Endothelial cell (in vitro differentiated cells): Measurements from ENCODE around the gene PLCD3. TPM values are rescaled to one million over a fixed set of nuclear protein-coding genes. Genes with fewer than 3 reads are reported as not detected.
A peak's percentile ranks its signal among the peaks of the same experiment; 100 is the strongest.

ENCODE experiments used
- DNase-seq: peaks from one replicate; pipeline ENCODE4 v3.0.0; 2021; ENCODE audit warnings: low spot score
- H3K27ac Mint-ChIP-seq: one replicate; pipeline ENCODE4 v1.8.0; 2021; ENCODE audit warnings: mixed read lengths, inconsistent platforms; ENCODE audit not compliant: unreplicated experiment
- H3K27me3 Mint-ChIP-seq: one replicate; pipeline ENCODE4 v1.8.0; 2021; ENCODE audit warnings: mild to moderate bottlenecking, moderate library complexity, mixed read lengths, inconsistent platforms; ENCODE audit not compliant: unreplicated experiment
- H3K36me3 Mint-ChIP-seq: one replicate; pipeline ENCODE4 v1.8.0; 2021; ENCODE audit warnings: mild to moderate bottlenecking, low read depth, mixed read lengths, inconsistent platforms; ENCODE audit not compliant: unreplicated experiment
- H3K4me1 Mint-ChIP-seq: one replicate; pipeline ENCODE4 v1.8.0; 2021; ENCODE audit warnings: mild to moderate bottlenecking, mixed read lengths, inconsistent platforms; ENCODE audit not compliant: unreplicated experiment
- H3K4me3 Mint-ChIP-seq: one replicate; pipeline ENCODE4 v1.8.0; 2021; ENCODE audit warnings: mild to moderate bottlenecking, mixed read lengths, inconsistent platforms; ENCODE audit not compliant: unreplicated experiment
- H3K9me3 Mint-ChIP-seq: one replicate; pipeline ENCODE4 v1.8.0; 2021; ENCODE audit warnings: mixed read lengths, inconsistent platforms; ENCODE audit not compliant: unreplicated experiment
- CTCF ChIP-seq: fragments of 200-600 bp; sonication (generic); IDR thresholded peaks from one replicate; pipeline ENCODE4 v1.5.0; 2021; ENCODE audit warnings: antibody characterized with exemption; ENCODE audit not compliant: unreplicated experiment
- total RNA-seq: library from RNA; stranded (reverse); fragmentation: NEBNext Ultra II Directional; extraction: Animal tissue kit (Norgen Biotek cat#: 25700); gene quantifications from one replicate; pipeline ENCODE4 v1.2.1, GENCODE V29; 2021; ENCODE audit not compliant: unreplicated experiment

The PLCD3 gene
- total RNA-seq, 1 donor from 2014 or later: 9.7 TPM

DNA sequence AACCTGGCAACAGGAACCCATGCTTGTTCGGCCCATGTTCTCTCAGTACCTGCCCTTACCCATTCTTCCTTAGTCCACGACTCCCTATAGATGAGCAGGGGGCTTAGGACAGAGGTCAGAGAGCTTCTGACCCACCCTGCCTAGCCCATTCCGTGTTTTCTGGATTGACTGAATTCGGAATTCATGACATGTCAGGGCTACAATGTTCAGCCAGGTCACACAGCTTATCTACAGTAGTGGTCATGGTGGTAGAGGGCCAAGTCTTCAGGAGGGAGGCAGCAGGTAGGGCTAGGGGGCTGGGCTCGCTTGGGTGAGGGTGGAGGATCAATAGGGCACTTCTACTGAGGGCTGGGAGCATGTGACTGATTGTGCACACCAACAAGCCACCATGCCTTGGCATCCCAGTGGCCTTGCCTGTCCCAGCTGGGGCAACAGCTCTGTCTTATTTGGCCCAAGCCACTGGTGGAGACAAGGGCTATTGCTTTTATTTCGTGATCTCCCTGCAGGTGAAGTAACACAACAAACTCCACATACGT is 32.5 kb upstream of the PLCD3 start:
- Mint-ChIP-seq H3K27ac (peak overlapping the region; percentile 2), H3K36me3 (no peaks in the 10 kb centered on the region), H3K4me3 (no peak overlapping the region), H3K9me3 (no peaks in the 10 kb centered on the region), H3K27me3 (peaks cover 9% of the 10 kb centered on the region), H3K4me1 (peaks cover 9% of the 10 kb centered on the region)
- no peak for TF ChIP-seq CTCF
- no peak for DNase-seq

DNA sequence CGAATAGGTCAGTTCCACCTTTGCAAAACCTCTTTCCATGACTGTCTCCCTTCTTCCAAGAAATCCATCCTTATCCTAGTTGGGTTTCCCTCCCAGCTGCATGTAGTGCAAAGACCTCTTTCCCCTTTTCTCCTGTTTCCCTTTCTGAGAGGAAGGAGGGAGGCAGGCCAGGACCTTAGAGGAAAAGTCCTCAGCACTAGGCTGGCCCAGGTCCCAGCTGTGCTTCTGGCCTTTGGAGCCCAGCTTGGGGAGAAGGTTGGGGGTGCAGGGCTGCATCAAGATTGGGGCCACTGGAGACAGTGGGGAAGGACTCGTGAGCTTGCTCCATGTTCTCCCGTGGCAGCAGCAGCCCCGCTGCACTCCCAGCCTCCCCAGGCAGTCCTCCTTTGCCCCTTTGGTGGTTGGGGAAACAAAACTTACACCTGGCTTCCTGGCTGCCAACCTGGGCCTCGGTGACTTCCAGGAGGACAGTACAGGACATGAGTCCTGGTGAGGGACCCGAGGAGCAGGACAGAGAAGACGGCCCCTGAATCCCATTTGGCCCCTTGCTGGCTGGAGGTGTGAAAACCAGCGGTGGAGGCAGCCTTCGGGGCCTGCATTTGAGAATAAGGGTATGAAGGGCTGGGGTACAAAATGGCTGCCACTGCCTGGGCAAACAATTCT is 29.8 kb upstream of the PLCD3 start:
- no peak for DNase-seq
- Mint-ChIP-seq H3K27me3 (peaks cover 9% of the 10 kb centered on the region), H3K9me3 (no peaks in the 10 kb centered on the region), H3K4me3 (peak overlapping the region; percentile 99), H3K4me1 (peaks cover 16% of the 10 kb centered on the region), H3K27ac (peak overlapping the region; percentile 98), H3K36me3 (no peaks in the 10 kb centered on the region)
- no peak for TF ChIP-seq CTCF

DNA sequence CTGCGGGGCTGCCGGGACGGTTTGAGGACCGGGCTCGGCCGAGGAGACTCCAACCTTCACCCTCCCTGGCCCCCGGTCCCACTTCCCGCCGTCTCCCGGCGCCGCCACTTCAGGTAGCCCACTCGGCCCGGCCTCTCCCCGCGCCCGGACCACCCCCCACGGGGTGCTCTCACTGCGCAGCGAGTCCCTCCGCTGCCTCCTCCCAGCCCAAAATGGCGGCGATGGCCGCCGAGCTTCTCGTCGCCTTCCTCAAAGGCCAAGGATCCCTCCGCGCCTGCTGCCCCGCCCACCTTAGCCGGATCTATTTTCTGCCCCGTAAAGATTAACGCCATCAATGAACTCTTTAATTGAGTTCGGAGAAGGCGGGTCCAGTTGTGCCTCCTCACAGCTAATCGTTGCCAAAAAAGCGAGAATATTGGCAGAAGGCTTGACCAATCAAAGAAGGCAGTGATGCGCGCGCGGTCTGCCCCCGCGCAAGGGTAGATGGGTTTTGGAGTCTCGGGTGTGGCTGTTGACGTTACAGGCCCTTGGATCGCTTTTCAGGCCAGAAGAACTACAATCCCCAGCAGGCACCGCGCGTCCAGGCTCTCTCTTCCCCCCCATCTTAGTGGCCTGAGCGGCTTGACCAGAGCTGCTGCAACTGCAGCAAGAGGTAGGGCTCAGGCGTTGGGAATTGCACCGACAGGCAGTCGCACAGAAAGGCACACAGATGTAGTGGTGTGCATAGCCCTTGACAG is 29.1 kb upstream of the PLCD3 start, which contains the start of gene HEXIM2:
Gene HEXIM2 (plus strand): TSS at position 588 of the 737 bp plus-strand sequence. CDS start 919 bp downstream, outside the sequence.
- Mint-ChIP-seq H3K27me3 (peaks cover 9% of the 10 kb centered on the region), H3K27ac (peak within 1 kb of the TSS; percentile 99), H3K36me3 (no peaks in the 10 kb centered on the region), H3K9me3 (no peaks in the 10 kb centered on the region), H3K4me1 (peaks cover 16% of the 10 kb centered on the region), H3K4me3 (peak within 1 kb of the TSS; percentile 99)
- peak; percentile 93 for DNase-seq
- no peak for TF ChIP-seq CTCF

DNA sequence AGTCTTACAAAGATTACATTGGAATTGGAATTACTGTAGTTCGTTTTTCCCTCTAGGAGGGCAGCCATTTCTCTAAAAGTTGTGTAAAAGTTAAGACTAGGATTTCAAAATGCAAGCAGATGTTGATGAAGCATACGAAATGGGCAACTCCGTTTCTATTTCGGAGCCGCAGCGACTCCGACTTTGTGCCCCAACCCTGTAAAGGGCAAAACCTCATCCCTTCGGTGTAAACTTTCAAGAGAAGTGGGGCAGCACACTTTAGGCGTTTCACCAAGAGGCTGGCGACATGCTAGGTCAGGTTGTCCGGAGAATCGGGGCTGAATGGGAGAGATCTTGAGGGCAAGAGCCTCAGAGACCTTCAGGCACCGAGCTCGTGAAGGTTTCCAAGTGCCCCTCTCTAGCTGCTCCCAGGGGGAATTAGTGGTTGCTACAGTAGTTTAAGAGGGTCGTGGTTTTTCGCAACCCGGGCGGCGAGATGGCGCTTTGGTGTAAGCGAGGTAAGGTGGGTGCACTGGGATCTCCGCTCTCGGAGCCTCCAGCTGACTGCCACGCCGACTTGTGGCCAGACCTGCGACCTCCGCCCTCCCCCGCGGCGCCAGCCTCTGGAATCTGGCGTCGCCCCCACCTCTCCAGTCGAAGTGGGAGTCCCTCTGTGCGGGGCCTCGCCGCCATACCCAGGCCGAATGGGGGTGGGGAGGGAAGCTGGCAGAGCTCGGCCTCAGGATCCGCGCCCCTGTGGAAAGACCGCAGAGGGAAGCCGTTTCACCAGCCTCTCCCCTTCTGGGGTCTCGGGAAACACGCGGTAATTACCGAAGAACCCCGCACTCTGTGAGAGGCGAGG is 28.4 kb upstream of the PLCD3 start:
- H3K27me3 Mint-ChIP-seq: peaks cover 9% of the 10 kb centered on the region
- peak; percentile 78 for DNase-seq
- H3K27ac Mint-ChIP-seq: peak overlapping the region; percentile 99
- H3K36me3 Mint-ChIP-seq: no peaks in the 10 kb centered on the region
- H3K4me1 Mint-ChIP-seq: peaks cover 16% of the 10 kb centered on the region
- no peak for TF ChIP-seq CTCF
- no peaks in the 10 kb centered on the region for H3K9me3 Mint-ChIP-seq
- peak overlapping the region; percentile 99 for H3K4me3 Mint-ChIP-seq
